Measurements from ENCODE around the gene RAPGEF5.

DNA sequence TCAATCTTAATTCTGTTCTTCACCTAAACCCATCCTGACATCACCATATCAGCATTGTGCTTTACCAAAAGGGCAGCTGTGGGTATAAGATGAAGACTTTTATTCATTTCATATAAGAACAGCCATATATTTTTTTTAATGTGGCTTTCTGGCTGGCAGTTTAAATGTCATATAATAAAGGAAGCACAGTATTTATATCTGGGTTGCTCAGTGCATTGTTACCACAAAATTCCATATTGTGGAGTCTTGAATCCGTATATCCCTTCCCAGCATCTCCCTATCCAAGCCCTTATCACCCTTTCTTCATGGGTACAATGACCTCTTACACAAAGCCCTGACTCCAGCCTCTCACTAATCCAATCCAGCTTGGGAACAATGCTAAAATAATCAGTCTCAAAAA is 125.8 kb downstream of the RAPGEF5 start:
- TF ChIP-seq CTCF (IDR thresholded peaks at IDR 0.05) (no peak), POLR2A (IDR thresholded peaks at IDR 0.05) (no peak)

Measured in thyroid gland (tissue), 4 donors.